WTC11 (cell line): ENCODE measurements around the gene GRN. TPM values are rescaled to one million over a fixed set of nuclear protein-coding genes. Genes with fewer than 3 reads are reported as not detected.
A peak's percentile ranks its signal among the peaks of the same experiment; 100 is the strongest.

Source experiments
- ATAC-seq: fragments of 200-7000 bp; cut with Tn5 transposase; 2 replicates; pipeline ENCODE4 v1.10.0; 2021; ENCODE audit warnings: mild to moderate bottlenecking, moderate library complexity
- CTCF ChIA-PET: fragments of 300-600 bp; sonication (Branson Sonifier 250); formaldehyde crosslinking; loops from one replicate; lab custom pipeline; 2021; ENCODE audit warnings: antibody characterized with exemption; lab: Charles Lee
- POLR2A ChIA-PET: fragments of 350-600 bp; sonication (Branson Sonifier 250); formaldehyde crosslinking; loops from one replicate; lab custom pipeline; 2021; ENCODE audit warnings: antibody characterized with exemption; lab: Charles Lee
- DNase-seq: peaks from one replicate; pipeline ENCODE4 v3.0.0; 2021; ENCODE audit warnings: low spot score
- H3K27ac Mint-ChIP-seq: 2 replicates; pipeline ENCODE4 v1.8.0; 2021; ENCODE audit warnings: mixed read lengths
- H3K27me3 Mint-ChIP-seq: 2 replicates; pipeline ENCODE4 v1.8.0; 2021; ENCODE audit warnings: low read depth, mild to moderate bottlenecking, moderate library complexity, mixed read lengths
- H3K36me3 Mint-ChIP-seq: 2 replicates; pipeline ENCODE4 v1.8.0; 2021; ENCODE audit warnings: mixed read lengths
- H3K4me1 Mint-ChIP-seq: 2 replicates; pipeline ENCODE4 v1.8.0; 2022; ENCODE audit warnings: mixed read lengths
- H3K4me3 Mint-ChIP-seq: 2 replicates; pipeline ENCODE4 v1.8.0; 2021; ENCODE audit warnings: mild to moderate bottlenecking, moderate library complexity, mixed read lengths
- H3K9me3 Mint-ChIP-seq: 2 replicates; pipeline ENCODE4 v1.8.0; 2021; ENCODE audit warnings: mixed read lengths
- ATF3 ChIP-seq: sonication (generic); formaldehyde crosslinking; conservative IDR thresholded peaks from 2 replicates; pipeline ENCODE4 v1.8.1; 2022; ENCODE audit warnings: mild to moderate bottlenecking, missing genetic modification reagents
- NFATC4 ChIP-seq: fragments of 250-450 bp; sonication (Bioruptor Pico); IDR thresholded peaks from 2 replicates; pipeline ENCODE4 v1.9.0; 2021; ENCODE audit warnings: mild to moderate bottlenecking
- USF1 ChIP-seq: sonication (generic); formaldehyde crosslinking; IDR thresholded peaks from 2 replicates; pipeline ENCODE4 v1.8.0; 2022; ENCODE audit warnings: mild to moderate bottlenecking, missing genetic modification reagents
- ZBTB21 ChIP-seq: sonication (generic); formaldehyde crosslinking; IDR thresholded peaks from 2 replicates; pipeline ENCODE4 v1.8.1; 2023; ENCODE audit warnings: mild to moderate bottlenecking, missing genetic modification reagents, borderline replicate concordance
- total RNA-seq: library from RNA; stranded (reverse); gene quantifications from 3 replicates; pipeline ENCODE4 v1.2.3, GENCODE V29; 2021
- TF ChIP-seq, protein P1 (sequence below): fragments of 250-450 bp; sonication (Bioruptor Pico); IDR thresholded peaks from 2 replicates; pipeline ENCODE4 v2.1.2; 2022; ENCODE audit warnings: mild to moderate bottlenecking, moderate library complexity
- TF ChIP-seq, protein P2 (sequence below): fragments of 250-450 bp; sonication (Bioruptor Pico); IDR thresholded peaks from 2 replicates; pipeline ENCODE4 v1.9.0; 2021; ENCODE audit warnings: mild to moderate bottlenecking, borderline replicate concordance
- TF ChIP-seq, protein P3 (sequence below): sonication (generic); formaldehyde crosslinking; IDR thresholded peaks from 2 replicates; pipeline ENCODE4 v1.8.0; 2022; ENCODE audit warnings: missing genetic modification reagents
- TF ChIP-seq, protein P4 (sequence below): sonication (generic); formaldehyde crosslinking; IDR thresholded peaks from 2 replicates; pipeline ENCODE4 v1.8.0; 2022; ENCODE audit warnings: mild to moderate bottlenecking, missing genetic modification reagents

Gene GRN
- total RNA-seq, 1 experiment from 2014 or later, result 177 TPM

DNA sequence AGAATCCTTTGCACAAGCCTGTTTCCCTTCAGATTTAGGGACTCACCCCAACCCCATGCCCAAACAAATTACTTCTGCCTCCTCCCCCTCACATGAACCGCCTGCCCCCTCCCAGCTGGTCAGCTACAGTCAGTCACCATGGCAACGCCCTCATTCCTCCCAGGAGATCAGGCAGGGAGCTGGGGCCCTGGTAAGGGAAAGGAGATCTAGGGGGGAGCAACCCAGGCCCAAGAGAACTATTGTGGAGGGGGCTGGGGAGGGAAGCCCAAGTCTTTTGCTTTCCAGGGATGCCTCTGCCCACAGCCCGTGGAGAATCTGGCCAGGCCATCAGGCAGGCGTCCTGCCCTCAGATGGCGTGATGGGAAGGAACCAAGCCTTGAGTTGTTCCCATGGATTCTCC is 15.7 kb downstream of the GRN start (continued):
- TF ChIP-seq, protein P1, sequence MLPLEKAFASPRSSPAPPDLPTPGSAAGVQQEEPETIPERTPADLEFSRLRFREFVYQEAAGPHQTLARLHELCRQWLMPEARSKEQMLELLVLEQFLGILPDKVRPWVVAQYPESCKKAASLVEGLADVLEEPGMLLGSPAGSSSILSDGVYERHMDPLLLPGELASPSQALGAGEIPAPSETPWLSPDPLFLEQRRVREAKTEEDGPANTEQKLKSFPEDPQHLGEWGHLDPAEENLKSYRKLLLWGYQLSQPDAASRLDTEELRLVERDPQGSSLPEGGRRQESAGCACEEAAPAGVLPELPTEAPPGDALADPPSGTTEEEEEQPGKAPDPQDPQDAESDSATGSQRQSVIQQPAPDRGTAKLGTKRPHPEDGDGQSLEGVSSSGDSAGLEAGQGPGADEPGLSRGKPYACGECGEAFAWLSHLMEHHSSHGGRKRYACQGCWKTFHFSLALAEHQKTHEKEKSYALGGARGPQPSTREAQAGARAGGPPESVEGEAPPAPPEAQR (CRISPR knock-in tag), result no peak
- TF ChIP-seq ATF3 (CRISPR knock-in tag), result no peak
- TF ChIP-seq ZBTB21 (CRISPR knock-in tag), result no peak
- TF ChIP-seq, protein P2, sequence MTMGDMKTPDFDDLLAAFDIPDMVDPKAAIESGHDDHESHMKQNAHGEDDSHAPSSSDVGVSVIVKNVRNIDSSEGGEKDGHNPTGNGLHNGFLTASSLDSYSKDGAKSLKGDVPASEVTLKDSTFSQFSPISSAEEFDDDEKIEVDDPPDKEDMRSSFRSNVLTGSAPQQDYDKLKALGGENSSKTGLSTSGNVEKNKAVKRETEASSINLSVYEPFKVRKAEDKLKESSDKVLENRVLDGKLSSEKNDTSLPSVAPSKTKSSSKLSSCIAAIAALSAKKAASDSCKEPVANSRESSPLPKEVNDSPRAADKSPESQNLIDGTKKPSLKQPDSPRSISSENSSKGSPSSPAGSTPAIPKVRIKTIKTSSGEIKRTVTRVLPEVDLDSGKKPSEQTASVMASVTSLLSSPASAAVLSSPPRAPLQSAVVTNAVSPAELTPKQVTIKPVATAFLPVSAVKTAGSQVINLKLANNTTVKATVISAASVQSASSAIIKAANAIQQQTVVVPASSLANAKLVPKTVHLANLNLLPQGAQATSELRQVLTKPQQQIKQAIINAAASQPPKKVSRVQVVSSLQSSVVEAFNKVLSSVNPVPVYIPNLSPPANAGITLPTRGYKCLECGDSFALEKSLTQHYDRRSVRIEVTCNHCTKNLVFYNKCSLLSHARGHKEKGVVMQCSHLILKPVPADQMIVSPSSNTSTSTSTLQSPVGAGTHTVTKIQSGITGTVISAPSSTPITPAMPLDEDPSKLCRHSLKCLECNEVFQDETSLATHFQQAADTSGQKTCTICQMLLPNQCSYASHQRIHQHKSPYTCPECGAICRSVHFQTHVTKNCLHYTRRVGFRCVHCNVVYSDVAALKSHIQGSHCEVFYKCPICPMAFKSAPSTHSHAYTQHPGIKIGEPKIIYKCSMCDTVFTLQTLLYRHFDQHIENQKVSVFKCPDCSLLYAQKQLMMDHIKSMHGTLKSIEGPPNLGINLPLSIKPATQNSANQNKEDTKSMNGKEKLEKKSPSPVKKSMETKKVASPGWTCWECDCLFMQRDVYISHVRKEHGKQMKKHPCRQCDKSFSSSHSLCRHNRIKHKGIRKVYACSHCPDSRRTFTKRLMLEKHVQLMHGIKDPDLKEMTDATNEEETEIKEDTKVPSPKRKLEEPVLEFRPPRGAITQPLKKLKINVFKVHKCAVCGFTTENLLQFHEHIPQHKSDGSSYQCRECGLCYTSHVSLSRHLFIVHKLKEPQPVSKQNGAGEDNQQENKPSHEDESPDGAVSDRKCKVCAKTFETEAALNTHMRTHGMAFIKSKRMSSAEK (CRISPR knock-in tag), result no peak

GRCh38 chr17:44361292-44362260 is 16.5 kb downstream of the GRN start:
- H3K27me3 Mint-ChIP-seq, result peaks cover 27% of the 10 kb centered on the region
- peaks cover 22% of the 10 kb centered on the region for H3K4me1 Mint-ChIP-seq
- no peak for ATAC-seq
- no peaks in the 10 kb centered on the region for H3K9me3 Mint-ChIP-seq
- H3K27ac Mint-ChIP-seq, result no peak overlapping the region
- TF ChIP-seq NFATC4 (CRISPR knock-in tag), result no peak
- TF ChIP-seq, protein P3, sequence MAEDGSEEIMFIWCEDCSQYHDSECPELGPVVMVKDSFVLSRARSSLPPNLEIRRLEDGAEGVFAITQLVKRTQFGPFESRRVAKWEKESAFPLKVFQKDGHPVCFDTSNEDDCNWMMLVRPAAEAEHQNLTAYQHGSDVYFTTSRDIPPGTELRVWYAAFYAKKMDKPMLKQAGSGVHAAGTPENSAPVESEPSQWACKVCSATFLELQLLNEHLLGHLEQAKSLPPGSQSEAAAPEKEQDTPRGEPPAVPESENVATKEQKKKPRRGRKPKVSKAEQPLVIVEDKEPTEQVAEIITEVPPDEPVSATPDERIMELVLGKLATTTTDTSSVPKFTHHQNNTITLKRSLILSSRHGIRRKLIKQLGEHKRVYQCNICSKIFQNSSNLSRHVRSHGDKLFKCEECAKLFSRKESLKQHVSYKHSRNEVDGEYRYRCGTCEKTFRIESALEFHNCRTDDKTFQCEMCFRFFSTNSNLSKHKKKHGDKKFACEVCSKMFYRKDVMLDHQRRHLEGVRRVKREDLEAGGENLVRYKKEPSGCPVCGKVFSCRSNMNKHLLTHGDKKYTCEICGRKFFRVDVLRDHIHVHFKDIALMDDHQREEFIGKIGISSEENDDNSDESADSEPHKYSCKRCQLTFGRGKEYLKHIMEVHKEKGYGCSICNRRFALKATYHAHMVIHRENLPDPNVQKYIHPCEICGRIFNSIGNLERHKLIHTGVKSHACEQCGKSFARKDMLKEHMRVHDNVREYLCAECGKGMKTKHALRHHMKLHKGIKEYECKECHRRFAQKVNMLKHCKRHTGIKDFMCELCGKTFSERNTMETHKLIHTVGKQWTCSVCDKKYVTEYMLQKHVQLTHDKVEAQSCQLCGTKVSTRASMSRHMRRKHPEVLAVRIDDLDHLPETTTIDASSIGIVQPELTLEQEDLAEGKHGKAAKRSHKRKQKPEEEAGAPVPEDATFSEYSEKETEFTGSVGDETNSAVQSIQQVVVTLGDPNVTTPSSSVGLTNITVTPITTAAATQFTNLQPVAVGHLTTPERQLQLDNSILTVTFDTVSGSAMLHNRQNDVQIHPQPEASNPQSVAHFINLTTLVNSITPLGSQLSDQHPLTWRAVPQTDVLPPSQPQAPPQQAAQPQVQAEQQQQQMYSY (CRISPR knock-in tag), result peak; percentile 49; the same call in 1 of the 2 replicates
- peak overlapping the region; percentile 71 for H3K4me3 Mint-ChIP-seq
- POLR2A ChIA-PET, result interaction anchor here (1.9 kb wide), 1 partner anchor 7 kb away, joined by 6 read pairs; no protein-coding TSS in a partner anchor
- no peaks in the 10 kb centered on the region for H3K36me3 Mint-ChIP-seq
- CTCF ChIA-PET, result interaction anchor here (0.6 to 9.4 kb wide), 13 partner anchors 9 to 161 kb away, joined by 3 to 128 read pairs (median 12); partner anchors contain the start of gene GRN
- DNase-seq, result no peak

- peaks cover 22% of the 10 kb centered on the region for H3K4me1 Mint-ChIP-seq
- DNase-seq (no peak), ATAC-seq (no peak; the same call in 1 of the 2 replicates)
- no peak overlapping the region for H3K27ac Mint-ChIP-seq
- no peaks in the 10 kb centered on the region for H3K9me3 Mint-ChIP-seq
- H3K27me3 Mint-ChIP-seq, result peaks cover 36% of the 10 kb centered on the region
- TF ChIP-seq, protein P4, sequence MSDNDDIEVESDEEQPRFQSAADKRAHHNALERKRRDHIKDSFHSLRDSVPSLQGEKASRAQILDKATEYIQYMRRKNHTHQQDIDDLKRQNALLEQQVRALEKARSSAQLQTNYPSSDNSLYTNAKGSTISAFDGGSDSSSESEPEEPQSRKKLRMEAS, result no peak
- TF ChIP-seq, protein P3 (CRISPR knock-in tag), result peak; percentile 67
- no peak for TF ChIP-seq USF1 (CRISPR knock-in tag)
- CTCF ChIA-PET, result interaction anchor here (0.6 to 9.4 kb wide), 20 partner anchors 10 to 806 kb away, joined by 3 to 128 read pairs (median 8); partner anchors contain the start of genes ASB16, GPATCH8, GRN and RUNDC3A
- POLR2A ChIA-PET, result interaction anchor here (1.0 to 1.9 kb wide), 2 partner anchors 8 to 17 kb away, joined by 6 read pairs; no protein-coding TSS in a partner anchor
- H3K4me3 Mint-ChIP-seq, result peak overlapping the region; percentile 71
- H3K36me3 Mint-ChIP-seq, result no peaks in the 10 kb centered on the region
Measured at GRCh38 chr17:44362459-44362948, 17.4 kb downstream of the GRN start.
